K562 (cell line): ENCODE results near the gene SLC6A7. TPM values are rescaled to one million over a fixed set of nuclear protein-coding genes. Genes with fewer than 3 reads are reported as not detected.

Experiments used
- CBFA2T2 ChIP-seq: fragments of 450-650 bp; conservative IDR thresholded peaks from 2 replicates; pipeline ENCODE4 v1.6.1; 2017; ENCODE audit warnings: mild to moderate bottlenecking
- DMBX1 ChIP-seq: fragments of 250-450 bp; sonication (Bioruptor Pico); IDR thresholded peaks from 2 replicates; pipeline ENCODE4 v1.8.0; 2022; ENCODE audit warnings: inconsistent platforms, mild to moderate bottlenecking, moderate library complexity, borderline replicate concordance
- HDAC8 ChIP-seq: fragments of 450-650 bp; IDR thresholded peaks from 2 replicates; pipeline ENCODE4 v1.6.1; 2016; ENCODE audit warnings: mild to moderate bottlenecking, missing genetic modification characterization, moderate library complexity, missing compliant biosample characterization
- MAFF ChIP-seq: IDR thresholded peaks from 2 replicates; pipeline ENCODE4 v1.6.1; 2012; ENCODE audit warnings: low read length, improper control_type of control experiment
- MAFK ChIP-seq: IDR thresholded peaks from 2 replicates; pipeline ENCODE4 v1.6.1; 2011; ENCODE audit warnings: low read length, improper control_type of control experiment
- MTA1 ChIP-seq: fragments of 450-650 bp; IDR thresholded peaks from 2 replicates; pipeline ENCODE4 v1.6.1; 2017; ENCODE audit warnings: borderline replicate concordance
- MXI1 ChIP-seq: IDR thresholded peaks from 2 replicates; pipeline ENCODE4 v1.6.1; 2011; ENCODE audit warnings: low read depth, mild to moderate bottlenecking, improper control_type of control experiment, low read length
- OTX1 ChIP-seq: fragments of 450-650 bp; formaldehyde crosslinking; IDR thresholded peaks from 2 replicates; pipeline ENCODE4 v1.4.0; 2022; ENCODE audit warnings: mild to moderate bottlenecking
- RBM25 ChIP-seq: fragments of 200-400 bp; formaldehyde crosslinking; IDR thresholded peaks from 2 replicates; pipeline ENCODE4 v1.6.1; 2018; ENCODE audit warnings: low read length, low read depth, moderate library complexity; ENCODE audit not compliant: severe bottlenecking
- RNF2 ChIP-seq: sonication (generic); IDR thresholded peaks from 2 replicates; pipeline ENCODE4 v1.6.1; 2016
- SREBF2 ChIP-seq: sonication (generic); formaldehyde crosslinking; IDR thresholded peaks from 2 replicates; pipeline ENCODE4 v1.4.0; 2020; ENCODE audit warnings: mild to moderate bottlenecking, missing genetic modification reagents
- ZEB2 ChIP-seq: fragments of 450-650 bp; IDR thresholded peaks from 2 replicates; pipeline ENCODE4 v1.6.1; 2016
- ZFP1 ChIP-seq: fragments of 450-650 bp; formaldehyde crosslinking; IDR thresholded peaks from 2 replicates; pipeline ENCODE4 v1.4.0; 2020; ENCODE audit warnings: mild to moderate bottlenecking, mixed read lengths
- ZNF197 ChIP-seq: fragments of 200-800 bp; sonication (Bioruptor generic); IDR thresholded peaks from 2 replicates; pipeline ENCODE4 v1.6.1; 2016; ENCODE audit warnings: low read depth, missing genetic modification characterization, missing compliant biosample characterization
- polyA plus RNA-seq, 8 experiments: library from polyadenylated mRNA; depleted of rRNA in 4 of 8; stranded (reverse) in 5 of 8; unstranded in 3 of 8; fragments of >200 nt; fragmentation: Nextera tagmentation in 2 of 8; fragmentation: Illumina TruSeq in 1 of 8; extraction: Ambion mirVana in 2 of 8; extraction: Trizol in 1 of 8; gene quantifications; 2 replicates each; pipeline versions ENCODE4 v1.2.1 to v1.2.3, GENCODE V29; 2011 to 2014; ENCODE audit warnings: inconsistent platforms in 1 of 8, missing spikeins in 1 of 8
- total RNA-seq, 7 experiments: library from RNA; depleted of rRNA in 6 of 7; stranded (reverse); fragments of >200 nt in 6 of 7; fragmentation: Illumina TruSeq in 2 of 7; extraction: Trizol in 2 of 7; gene quantifications; 2 replicates each; pipeline versions ENCODE4 v1.2.1 to v1.2.3, GENCODE V29; 2011 to 2021; ENCODE audit warnings: low replicate concordance in 1 of 7
- TF ChIP-seq, protein P1 (sequence below), 2 experiments: fragments of 450-650 bp; IDR thresholded peaks; 2 replicates each; pipeline ENCODE4 v1.6.1; 2018; ENCODE audit warnings: mild to moderate bottlenecking in 2 of 2, low read depth in 1 of 2; ENCODE audit not compliant: partially characterized antibody in 2 of 2
- TF ChIP-seq, protein P2 (sequence below): fragments of 450-650 bp; IDR thresholded peaks from 2 replicates; pipeline ENCODE4 v1.6.1; 2016
- TF ChIP-seq, protein P3 (sequence below): sonication (generic); formaldehyde crosslinking; IDR thresholded peaks from 2 replicates; pipeline ENCODE4 v1.9.0; 2022; ENCODE audit warnings: mild to moderate bottlenecking, missing genetic modification reagents
- TF ChIP-seq, protein P4 (sequence below), 2 experiments: fragments of 450-650 bp in 1 of 2; sonication (generic) in 1 of 2; formaldehyde crosslinking in 1 of 2; IDR thresholded peaks in 1 of 2; conservative IDR thresholded peaks in 1 of 2; 2 replicates each; pipeline versions ENCODE4 v1.6.1 to v1.8.1; 2016 to 2023; ENCODE audit warnings: mild to moderate bottlenecking in 2 of 2, moderate library complexity in 2 of 2, inconsistent platforms in 1 of 2, missing genetic modification reagents in 1 of 2
- TF ChIP-seq, protein P5 (sequence below): fragments of 450-650 bp; IDR thresholded peaks from 2 replicates; pipeline ENCODE4 v1.6.1; 2016; ENCODE audit warnings: low read depth, mild to moderate bottlenecking, moderate library complexity
- TF ChIP-seq, protein P6 (sequence below): fragments of 250-450 bp; sonication (Bioruptor Pico); IDR thresholded peaks from 2 replicates; pipeline ENCODE4 v1.5.0; 2021; ENCODE audit warnings: mild to moderate bottlenecking, borderline replicate concordance

The SLC6A7 gene
- total and polyA plus RNA-seq, 9 of the 15 experiments (the other 6 are each of a cell fraction or from before 2014, with no cell fraction given): not detected

DNA sequence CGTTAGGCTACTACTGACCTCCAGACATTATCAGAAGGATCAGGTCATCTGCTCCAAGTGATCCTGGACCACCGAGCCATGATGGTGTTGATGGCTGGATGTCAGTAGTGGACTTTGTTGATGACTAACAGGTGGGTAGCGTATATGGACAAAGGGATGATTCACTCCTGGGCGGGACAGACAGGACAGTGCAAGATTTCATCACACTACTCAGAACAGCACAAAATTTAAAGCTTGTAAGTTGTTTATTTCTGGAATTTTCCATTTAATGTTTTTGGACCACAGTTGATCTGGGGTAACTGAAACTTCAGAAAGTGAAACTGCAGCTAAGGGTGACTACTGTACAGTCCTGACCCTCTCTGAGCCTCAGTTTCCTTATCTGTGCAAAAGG is 46.9 kb upstream of the SLC6A7 start (continued):
- no peak for TF ChIP-seq MXI1
- TF ChIP-seq, protein P1, sequence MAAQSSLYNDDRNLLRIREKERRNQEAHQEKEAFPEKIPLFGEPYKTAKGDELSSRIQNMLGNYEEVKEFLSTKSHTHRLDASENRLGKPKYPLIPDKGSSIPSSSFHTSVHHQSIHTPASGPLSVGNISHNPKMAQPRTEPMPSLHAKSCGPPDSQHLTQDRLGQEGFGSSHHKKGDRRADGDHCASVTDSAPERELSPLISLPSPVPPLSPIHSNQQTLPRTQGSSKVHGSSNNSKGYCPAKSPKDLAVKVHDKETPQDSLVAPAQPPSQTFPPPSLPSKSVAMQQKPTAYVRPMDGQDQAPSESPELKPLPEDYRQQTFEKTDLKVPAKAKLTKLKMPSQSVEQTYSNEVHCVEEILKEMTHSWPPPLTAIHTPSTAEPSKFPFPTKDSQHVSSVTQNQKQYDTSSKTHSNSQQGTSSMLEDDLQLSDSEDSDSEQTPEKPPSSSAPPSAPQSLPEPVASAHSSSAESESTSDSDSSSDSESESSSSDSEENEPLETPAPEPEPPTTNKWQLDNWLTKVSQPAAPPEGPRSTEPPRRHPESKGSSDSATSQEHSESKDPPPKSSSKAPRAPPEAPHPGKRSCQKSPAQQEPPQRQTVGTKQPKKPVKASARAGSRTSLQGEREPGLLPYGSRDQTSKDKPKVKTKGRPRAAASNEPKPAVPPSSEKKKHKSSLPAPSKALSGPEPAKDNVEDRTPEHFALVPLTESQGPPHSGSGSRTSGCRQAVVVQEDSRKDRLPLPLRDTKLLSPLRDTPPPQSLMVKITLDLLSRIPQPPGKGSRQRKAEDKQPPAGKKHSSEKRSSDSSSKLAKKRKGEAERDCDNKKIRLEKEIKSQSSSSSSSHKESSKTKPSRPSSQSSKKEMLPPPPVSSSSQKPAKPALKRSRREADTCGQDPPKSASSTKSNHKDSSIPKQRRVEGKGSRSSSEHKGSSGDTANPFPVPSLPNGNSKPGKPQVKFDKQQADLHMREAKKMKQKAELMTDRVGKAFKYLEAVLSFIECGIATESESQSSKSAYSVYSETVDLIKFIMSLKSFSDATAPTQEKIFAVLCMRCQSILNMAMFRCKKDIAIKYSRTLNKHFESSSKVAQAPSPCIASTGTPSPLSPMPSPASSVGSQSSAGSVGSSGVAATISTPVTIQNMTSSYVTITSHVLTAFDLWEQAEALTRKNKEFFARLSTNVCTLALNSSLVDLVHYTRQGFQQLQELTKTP (IDR thresholded peaks at IDR 0.05; ENCODE audit: low read depth in 1 of 2, partially characterized antibody in 2 of 2): peak in 1 of 2 experiments; percentile 65
- no peak for TF ChIP-seq CBFA2T2
- TF ChIP-seq MAFF: no peak
- no peak for TF ChIP-seq OTX1
- TF ChIP-seq MAFK: no peak
- TF ChIP-seq HDAC8: no peak
- TF ChIP-seq RNF2: no peak
- no peak for TF ChIP-seq ZFP1
- TF ChIP-seq, protein P2, sequence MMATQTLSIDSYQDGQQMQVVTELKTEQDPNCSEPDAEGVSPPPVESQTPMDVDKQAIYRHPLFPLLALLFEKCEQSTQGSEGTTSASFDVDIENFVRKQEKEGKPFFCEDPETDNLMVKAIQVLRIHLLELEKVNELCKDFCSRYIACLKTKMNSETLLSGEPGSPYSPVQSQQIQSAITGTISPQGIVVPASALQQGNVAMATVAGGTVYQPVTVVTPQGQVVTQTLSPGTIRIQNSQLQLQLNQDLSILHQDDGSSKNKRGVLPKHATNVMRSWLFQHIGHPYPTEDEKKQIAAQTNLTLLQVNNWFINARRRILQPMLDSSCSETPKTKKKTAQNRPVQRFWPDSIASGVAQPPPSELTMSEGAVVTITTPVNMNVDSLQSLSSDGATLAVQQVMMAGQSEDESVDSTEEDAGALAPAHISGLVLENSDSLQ: peak; percentile 85
- TF ChIP-seq, protein P3, sequence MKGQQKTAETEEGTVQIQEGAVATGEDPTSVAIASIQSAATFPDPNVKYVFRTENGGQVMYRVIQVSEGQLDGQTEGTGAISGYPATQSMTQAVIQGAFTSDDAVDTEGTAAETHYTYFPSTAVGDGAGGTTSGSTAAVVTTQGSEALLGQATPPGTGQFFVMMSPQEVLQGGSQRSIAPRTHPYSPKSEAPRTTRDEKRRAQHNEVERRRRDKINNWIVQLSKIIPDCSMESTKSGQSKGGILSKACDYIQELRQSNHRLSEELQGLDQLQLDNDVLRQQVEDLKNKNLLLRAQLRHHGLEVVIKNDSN: peak; percentile 44; the same call in 1 of the 2 replicates
- TF ChIP-seq, protein P4, sequence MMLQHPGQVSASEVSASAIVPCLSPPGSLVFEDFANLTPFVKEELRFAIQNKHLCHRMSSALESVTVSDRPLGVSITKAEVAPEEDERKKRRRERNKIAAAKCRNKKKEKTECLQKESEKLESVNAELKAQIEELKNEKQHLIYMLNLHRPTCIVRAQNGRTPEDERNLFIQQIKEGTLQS (IDR thresholded peaks at IDR 0.05): peak; percentile 98
- TF ChIP-seq, protein P4 (CRISPR knock-in tag; conservative IDR thresholded peaks at IDR 0.05): peak; percentile 42; the same call in 1 of the 2 replicates
- peak; percentile 52; the same call in 1 of the 2 replicates for TF ChIP-seq MTA1
- TF ChIP-seq, protein P5, sequence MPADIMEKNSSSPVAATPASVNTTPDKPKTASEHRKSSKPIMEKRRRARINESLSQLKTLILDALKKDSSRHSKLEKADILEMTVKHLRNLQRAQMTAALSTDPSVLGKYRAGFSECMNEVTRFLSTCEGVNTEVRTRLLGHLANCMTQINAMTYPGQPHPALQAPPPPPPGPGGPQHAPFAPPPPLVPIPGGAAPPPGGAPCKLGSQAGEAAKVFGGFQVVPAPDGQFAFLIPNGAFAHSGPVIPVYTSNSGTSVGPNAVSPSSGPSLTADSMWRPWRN: no peak
- TF ChIP-seq DMBX1 (CRISPR knock-in tag): no peak
- no peak for TF ChIP-seq ZNF197 (CRISPR knock-in tag)
- TF ChIP-seq RBM25: no peak
- TF ChIP-seq SREBF2: no peak
- TF ChIP-seq, protein P6, sequence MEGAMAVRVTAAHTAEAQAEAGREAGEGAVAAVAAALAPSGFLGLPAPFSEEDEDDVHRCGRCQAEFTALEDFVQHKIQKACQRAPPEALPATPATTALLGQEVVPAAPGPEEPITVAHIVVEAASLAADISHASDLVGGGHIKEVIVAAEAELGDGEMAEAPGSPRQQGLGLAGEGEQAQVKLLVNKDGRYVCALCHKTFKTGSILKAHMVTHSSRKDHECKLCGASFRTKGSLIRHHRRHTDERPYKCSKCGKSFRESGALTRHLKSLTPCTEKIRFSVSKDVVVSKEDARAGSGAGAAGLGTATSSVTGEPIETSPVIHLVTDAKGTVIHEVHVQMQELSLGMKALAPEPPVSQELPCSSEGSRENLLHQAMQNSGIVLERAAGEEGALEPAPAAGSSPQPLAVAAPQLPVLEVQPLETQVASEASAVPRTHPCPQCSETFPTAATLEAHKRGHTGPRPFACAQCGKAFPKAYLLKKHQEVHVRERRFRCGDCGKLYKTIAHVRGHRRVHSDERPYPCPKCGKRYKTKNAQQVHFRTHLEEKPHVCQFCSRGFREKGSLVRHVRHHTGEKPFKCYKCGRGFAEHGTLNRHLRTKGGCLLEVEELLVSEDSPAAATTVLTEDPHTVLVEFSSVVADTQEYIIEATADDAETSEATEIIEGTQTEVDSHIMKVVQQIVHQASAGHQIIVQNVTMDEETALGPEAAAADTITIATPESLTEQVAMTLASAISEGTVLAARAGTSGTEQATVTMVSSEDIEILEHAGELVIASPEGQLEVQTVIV (CRISPR knock-in tag): no peak
- TF ChIP-seq ZEB2: peak; percentile 93
